Esophagus muscularis mucosa (tissue), 4 donors: ENCODE data around the gene DIAPH3. TPM values are rescaled to one million over a fixed set of nuclear protein-coding genes. Genes with fewer than 3 reads are reported as not detected.

Experiments used
- DNase-seq: peaks from one replicate; pipeline ENCODE4 v3.0.0-alpha.2; 2017; ENCODE audit errors: extremely low spot score
- H3K27ac ChIP-seq, 4 donors: fragments of 200-600 bp; sonication (generic); replicated peaks in 1 of 4; 1 replicate in 3 of 4; 2 replicates in 1 of 4; pipeline ENCODE4 v1.5.1; 2016 to 2019; ENCODE audit warnings: mild to moderate bottlenecking in 1 of 4
- H3K27me3 ChIP-seq, 4 donors: fragments of 200-600 bp; sonication (generic); one replicate each; pipeline versions ENCODE4 v1.5.1 to v1.6.0; 2016 to 2019
- H3K36me3 ChIP-seq, 4 donors: fragments of 200-600 bp; sonication (generic); one replicate each; pipeline ENCODE4 v1.5.1; 2016 to 2019
- H3K4me1 ChIP-seq, 4 donors: fragments of 200-600 bp; sonication (generic); one replicate each; pipeline ENCODE4 v1.5.1; 2016 to 2019
- H3K4me3 ChIP-seq, 4 donors: fragments of 200-600 bp; sonication (generic); 1 replicate in 2 of 4; 2 replicates in 2 of 4; pipeline ENCODE4 v1.5.1; 2016 to 2019; ENCODE audit warnings: mild to moderate bottlenecking in 4 of 4, moderate library complexity in 1 of 4
- H3K9me3 ChIP-seq, 4 donors: fragments of 200-600 bp; sonication (generic); 1 replicate in 3 of 4; 2 replicates in 1 of 4; pipeline ENCODE4 v1.5.1; 2016 to 2019
- CTCF ChIP-seq, 3 experiments: fragments of 200-600 bp in 2 of 3; fragments of 450-650 bp in 1 of 3; sonication (generic) in 2 of 3; IDR thresholded peaks; one replicate each; pipeline ENCODE4 v1.5.1; 2017 to 2019; ENCODE audit warnings: antibody characterized with exemption in 3 of 3, mild to moderate bottlenecking in 2 of 3, moderate library complexity in 1 of 3
- EP300 ChIP-seq: sonication (generic); formaldehyde crosslinking; IDR thresholded peaks from one replicate; pipeline ENCODE4 v1.6.1; 2017; ENCODE audit warnings: antibody characterized with exemption
- POLR2A ChIP-seq: fragments of 450-650 bp; IDR thresholded peaks from one replicate; pipeline ENCODE4 v1.6.1; 2017; ENCODE audit warnings: antibody characterized with exemption, moderate library complexity, mild to moderate bottlenecking, low read depth
- POLR2AphosphoS5 ChIP-seq, 2 donors: sonication (generic); formaldehyde crosslinking; IDR thresholded peaks; one replicate each; pipeline ENCODE4 v1.6.1; 2017; ENCODE audit warnings: antibody characterized with exemption in 2 of 2
- WGBS: methylation state at CpG from one replicate; pipeline ENCODE4 v1.1.5; 2018; 5-methylcytosine and 5-hydroxymethylcytosine counted together
- intact Hi-C: fragments of 100-400 bp; cut with DNase I; formaldehyde crosslinking; loops from one replicate; pipeline ENCODE4 v1.15.1; 2023
- total RNA-seq, 4 donors: library from RNA; depleted of rRNA; stranded (reverse); fragments of >200 nt; gene quantifications; one replicate each; pipeline versions ENCODE4 v1.1.0 to v1.2.1, GENCODE V29; 2016

Gene DIAPH3
- total RNA-seq, 4 donors from 2014 or later = under 0.01 to 1.0 (median 0.41) TPM

GRCh38 chr13:59660582-59660981 is 503.1 kb downstream of the DIAPH3 start:
- peaks cover 3 to 11% (median 9%) of the 10 kb centered on the region in 4 donors for H3K4me1 ChIP-seq
- no peak for TF ChIP-seq CTCF (IDR thresholded peaks at IDR 0.05)
- TF ChIP-seq POLR2AphosphoS5 (IDR thresholded peaks at IDR 0.05) = no peak
- TF ChIP-seq POLR2A = no peak
- TF ChIP-seq EP300 = no peak
- no peak overlapping the region for H3K4me3 ChIP-seq
- WGBS = 93% methylated on average over 5 of the region's 5 CpGs
- DNase-seq = no peak
- H3K36me3 ChIP-seq = no peaks in the 10 kb centered on the region
- no peak overlapping the region for H3K27ac ChIP-seq
- H3K27me3 ChIP-seq = no peaks in the 10 kb centered on the region
- intact Hi-C loops = no loop called here
- H3K9me3 ChIP-seq = no peaks in the 10 kb centered on the region

- Histone ChIP-seq H3K4me1 (peaks cover 2 to 6% (median 4%) of the 10 kb centered on the region in 4 donors), H3K36me3 (no peaks in the 10 kb centered on the region), H3K27me3 (no peaks in the 10 kb centered on the region), H3K27ac (no peak overlapping the region), H3K4me3 (no peak overlapping the region), H3K9me3 (no peaks in the 10 kb centered on the region)
- intact Hi-C loops = no loop called here
- no peak for DNase-seq
- WGBS = 86% methylated on average over 5 of the region's 5 CpGs
- TF ChIP-seq EP300 = no peak
- TF ChIP-seq POLR2A = no peak
- TF ChIP-seq POLR2AphosphoS5 (IDR thresholded peaks at IDR 0.05) = no peak
- TF ChIP-seq CTCF (IDR thresholded peaks at IDR 0.05) = no peak
Observed at GRCh38 chr13:59659981-59660380, 503.7 kb downstream of the DIAPH3 start.

- no peak overlapping the region for H3K27ac ChIP-seq
Observed at GRCh38 chr13:59658738-59659330, 504.9 kb downstream of the DIAPH3 start.

GRCh38 chr13:59658027-59658737 is 505.5 kb downstream of the DIAPH3 start:
- Histone ChIP-seq H3K9me3 (no peaks in the 10 kb centered on the region), H3K4me3 (no peak overlapping the region), H3K27ac (no peak overlapping the region), H3K27me3 (no peaks in the 10 kb centered on the region), H3K4me1 (no peaks in the 10 kb centered on the region), H3K36me3 (no peaks in the 10 kb centered on the region)
- WGBS = 90% methylated on average over 12 of the region's 12 CpGs
- TF ChIP-seq POLR2AphosphoS5 (IDR thresholded peaks at IDR 0.05) = no peak
- TF ChIP-seq EP300 = no peak
- no peak for TF ChIP-seq CTCF (IDR thresholded peaks at IDR 0.05)
- TF ChIP-seq POLR2A = no peak
- no peak for DNase-seq
- intact Hi-C loops = no loop called here

More at GRCh38 chr13:59658738-59659330, 504.9 kb downstream of the DIAPH3 start:
- Histone ChIP-seq H3K9me3 (no peaks in the 10 kb centered on the region), H3K4me1 (no peaks in the 10 kb centered on the region), H3K4me3 (no peak overlapping the region), H3K36me3 (no peaks in the 10 kb centered on the region), H3K27me3 (no peaks in the 10 kb centered on the region)
- DNase-seq = peak; percentile 47
- whole genome bisulfite sequencing = 86% methylated on average over 6 of the region's 6 CpGs
- intact Hi-C loops = no loop called here
- TF ChIP-seq POLR2A (no peak), POLR2AphosphoS5 (IDR thresholded peaks at IDR 0.05) (no peak)

- no peaks in the 10 kb centered on the region for H3K4me1 ChIP-seq
- H3K27ac ChIP-seq = no peak overlapping the region
- WGBS = 89% methylated on average over 2 of the region's 2 CpGs
- intact Hi-C loops = no loop called here
- no peaks in the 10 kb centered on the region for H3K27me3 ChIP-seq
- no peaks in the 10 kb centered on the region for H3K9me3 ChIP-seq
- H3K36me3 ChIP-seq = no peaks in the 10 kb centered on the region
- H3K4me3 ChIP-seq = no peak overlapping the region
- peak; percentile 50 for DNase-seq
- TF ChIP-seq CTCF (IDR thresholded peaks at IDR 0.05) (no peak), POLR2AphosphoS5 (IDR thresholded peaks at IDR 0.05) (no peak)
Observed at GRCh38 chr13:59653916-59654315, 509.8 kb downstream of the DIAPH3 start.
